Rectal smooth muscle tissue (tissue), 1 donor: ENCODE data around the gene TRPV2.

Experiments
- H3K27ac ChIP-seq: one replicate; pipeline ENCODE4 v1.7.0; 2013; ENCODE audit warnings: low read depth, low read length, inconsistent platforms
- H3K27me3 ChIP-seq: one replicate; pipeline ENCODE4 v1.7.0; 2013; ENCODE audit warnings: low read length; ENCODE audit not compliant: control insufficient read depth, insufficient read depth
- H3K36me3 ChIP-seq: one replicate; pipeline ENCODE4 v1.7.0; 2013; ENCODE audit warnings: low read length; ENCODE audit not compliant: control insufficient read depth, insufficient read depth
- H3K4me1 ChIP-seq: one replicate; pipeline ENCODE4 v1.7.0; 2013; ENCODE audit warnings: low read length; ENCODE audit not compliant: control insufficient read depth, insufficient read depth
- H3K4me3 ChIP-seq: one replicate; pipeline ENCODE4 v1.7.0; 2013; ENCODE audit warnings: low read length
- H3K9ac ChIP-seq: one replicate; pipeline ENCODE4 v1.7.0; 2013; ENCODE audit warnings: low read length

The TRPV2 gene

GRCh38 chr17:16467044-16467443 lies 51.7 kb downstream of the TRPV2 start:
- Histone ChIP-seq H3K4me1 (no peaks in the 10 kb centered on the region), H3K9ac (no peak overlapping the region), H3K4me3 (no peak overlapping the region), H3K27me3 (no peaks in the 10 kb centered on the region), H3K36me3 (no peaks in the 10 kb centered on the region), H3K27ac (no peak overlapping the region)

DNA sequence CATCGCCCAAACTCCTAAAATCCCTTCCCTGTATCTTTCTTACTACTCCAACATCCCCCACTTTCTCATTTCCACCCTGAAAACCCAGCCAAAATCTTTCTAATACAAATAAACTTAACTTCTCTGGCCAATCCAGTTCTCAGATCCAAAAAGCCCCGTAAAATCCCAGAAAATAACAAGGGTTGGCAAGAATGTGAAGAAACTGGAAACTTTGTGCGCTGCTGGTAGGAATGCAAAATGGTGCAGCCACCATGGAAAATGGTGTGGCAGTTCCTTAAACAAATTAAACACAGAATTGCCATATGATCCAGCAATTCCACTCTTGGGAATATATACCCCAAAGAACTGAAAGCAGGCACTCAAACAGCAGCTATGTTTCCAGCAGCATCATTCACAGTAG lies 52.5 kb downstream of the TRPV2 start:
- no peaks in the 10 kb centered on the region for H3K36me3 ChIP-seq
- no peak overlapping the region for H3K27ac ChIP-seq
- no peak overlapping the region for H3K9ac ChIP-seq
- no peaks in the 10 kb centered on the region for H3K27me3 ChIP-seq
- H3K4me3 ChIP-seq = no peak overlapping the region
- no peaks in the 10 kb centered on the region for H3K4me1 ChIP-seq

- Histone ChIP-seq H3K9ac (no peak overlapping the region), H3K4me3 (no peak overlapping the region), H3K27ac (no peak overlapping the region)
Observed at GRCh38 chr17:16468428-16468992, 53.1 kb downstream of the TRPV2 start.

DNA sequence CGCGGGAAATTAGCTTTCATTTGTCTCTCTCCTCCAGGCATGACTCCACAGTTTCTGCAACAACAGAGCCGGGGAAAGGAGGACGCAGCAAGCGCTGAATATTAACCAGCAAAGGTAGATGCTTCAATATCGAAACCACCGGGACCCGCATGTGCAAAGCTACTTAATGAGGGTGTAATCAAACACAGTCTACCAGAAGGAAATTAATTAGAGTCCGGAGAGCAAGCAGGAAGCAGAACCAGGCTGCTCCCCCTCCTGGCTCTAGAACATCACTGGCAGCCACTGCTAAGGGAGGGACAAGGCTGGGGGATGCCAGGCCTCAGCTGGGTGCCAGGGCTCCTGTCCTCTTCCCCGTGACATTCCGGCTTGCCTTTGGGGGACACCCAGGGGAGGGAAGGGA lies 54.9 kb downstream of the TRPV2 start:
- Histone ChIP-seq H3K27ac (no peak overlapping the region), H3K9ac (no peak overlapping the region), H3K4me1 (no peaks in the 10 kb centered on the region), H3K4me3 (no peak overlapping the region), H3K36me3 (no peaks in the 10 kb centered on the region), H3K27me3 (no peaks in the 10 kb centered on the region)

More at GRCh38 chr17:16468428-16468992, 53.1 kb downstream of the TRPV2 start:
- H3K4me1 ChIP-seq = no peaks in the 10 kb centered on the region
- H3K36me3 ChIP-seq = no peaks in the 10 kb centered on the region
- no peaks in the 10 kb centered on the region for H3K27me3 ChIP-seq

DNA sequence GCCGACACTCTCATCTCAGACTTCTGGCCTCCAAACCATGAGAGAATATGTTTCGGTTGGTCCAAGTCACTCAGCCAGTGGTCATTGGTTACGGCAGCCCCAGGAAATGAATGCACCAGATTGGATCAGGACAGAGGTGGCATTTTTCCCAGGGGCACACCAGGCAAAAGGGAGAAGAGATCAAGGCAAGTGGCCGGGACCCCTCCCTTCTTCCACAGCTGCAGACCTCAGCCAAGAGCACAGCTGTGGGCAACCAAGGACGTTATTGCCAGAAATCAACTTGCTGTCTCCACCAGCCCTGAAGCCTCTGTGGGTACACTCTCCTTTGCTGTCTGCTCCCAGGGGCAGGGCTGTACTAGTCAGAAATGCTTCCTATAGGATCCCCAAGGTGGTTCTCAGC lies 55.9 kb downstream of the TRPV2 start:
- Histone ChIP-seq H3K9ac (no peak overlapping the region), H3K4me1 (no peaks in the 10 kb centered on the region), H3K4me3 (no peak overlapping the region), H3K27ac (no peak overlapping the region), H3K36me3 (no peaks in the 10 kb centered on the region), H3K27me3 (no peaks in the 10 kb centered on the region)

- Histone ChIP-seq H3K4me3 (no peak overlapping the region), H3K27me3 (no peaks in the 10 kb centered on the region), H3K9ac (no peak overlapping the region), H3K27ac (no peak overlapping the region), H3K36me3 (no peaks in the 10 kb centered on the region), H3K4me1 (peaks cover 6% of the 10 kb centered on the region)
Observed at GRCh38 chr17:16472539-16472938, 57.2 kb downstream of the TRPV2 start.

- peaks cover 8% of the 10 kb centered on the region for H3K4me1 ChIP-seq
- no peak overlapping the region for H3K9ac ChIP-seq
- H3K27ac ChIP-seq = no peak overlapping the region
- H3K4me3 ChIP-seq = no peak overlapping the region
- H3K27me3 ChIP-seq = no peaks in the 10 kb centered on the region
- no peaks in the 10 kb centered on the region for H3K36me3 ChIP-seq
Observed at GRCh38 chr17:16473044-16474011, 58.0 kb downstream of the TRPV2 start.

DNA sequence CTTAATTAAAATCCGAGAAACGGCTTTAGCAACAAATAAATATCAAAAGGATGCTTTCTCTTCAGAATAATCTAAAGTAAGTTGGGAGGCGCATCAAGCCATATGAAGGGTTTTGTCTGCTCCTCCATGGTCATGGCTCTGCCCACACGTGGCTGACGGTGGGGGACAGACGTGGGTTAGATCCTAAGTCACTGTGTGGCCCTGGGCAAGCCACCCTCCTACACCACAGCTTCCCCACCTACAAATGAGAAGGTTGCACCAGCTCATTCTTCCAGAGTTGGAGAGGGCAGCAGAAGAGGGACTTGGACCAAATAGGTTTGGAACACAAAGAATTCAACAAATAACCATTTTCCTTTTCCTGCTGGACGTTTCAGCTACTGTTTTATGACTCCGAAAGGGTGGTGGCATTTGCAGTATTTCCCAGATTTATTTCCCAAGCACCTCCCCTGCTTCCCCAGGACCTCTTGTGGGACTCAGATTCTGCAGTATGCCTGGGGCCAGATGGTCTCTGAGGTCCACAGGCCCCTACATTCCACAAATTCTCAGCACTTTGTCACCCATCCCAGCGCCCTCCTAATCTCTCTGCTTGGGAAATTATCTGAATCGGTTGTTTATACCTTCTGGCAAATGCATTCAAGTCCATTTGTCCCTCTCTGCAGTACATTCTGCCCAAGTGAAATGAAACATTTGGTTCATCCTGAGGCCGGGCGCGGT lies 58.8 kb downstream of the TRPV2 start:
- no peaks in the 10 kb centered on the region for H3K27me3 ChIP-seq
- H3K27ac ChIP-seq = no peak overlapping the region
- H3K9ac ChIP-seq = no peak overlapping the region
- peaks cover 11% of the 10 kb centered on the region for H3K4me1 ChIP-seq
- no peak overlapping the region for H3K4me3 ChIP-seq
- H3K36me3 ChIP-seq = no peaks in the 10 kb centered on the region

DNA sequence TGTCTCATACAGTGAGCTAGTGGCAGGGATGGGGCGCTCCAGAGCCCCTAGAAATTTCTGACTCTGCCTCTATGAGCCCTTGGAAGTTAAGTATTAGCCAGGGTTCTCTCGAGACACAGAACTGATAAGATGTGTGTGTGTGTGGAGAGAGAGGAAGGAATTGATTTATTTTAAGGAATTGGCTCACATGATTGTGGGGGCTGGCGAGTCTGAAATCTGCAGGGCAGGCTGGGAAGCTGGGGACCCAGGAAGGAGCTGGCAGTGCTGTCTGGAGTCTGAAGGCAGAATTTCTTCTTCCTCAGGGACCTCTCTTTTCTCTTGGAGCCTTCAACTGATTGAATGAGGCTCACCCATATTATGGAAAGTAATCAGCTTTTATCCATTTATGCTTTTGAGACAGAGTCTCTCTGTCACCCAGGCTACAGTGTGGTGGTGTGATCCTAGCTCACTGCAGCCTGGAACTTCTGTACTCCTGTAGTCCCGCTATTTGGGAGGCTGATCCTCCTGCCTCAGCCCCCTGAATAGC lies 59.9 kb downstream of the TRPV2 start:
- no peaks in the 10 kb centered on the region for H3K36me3 ChIP-seq
- peaks cover 11% of the 10 kb centered on the region for H3K4me1 ChIP-seq
- H3K9ac ChIP-seq = no peak overlapping the region
- no peak overlapping the region for H3K4me3 ChIP-seq
- H3K27ac ChIP-seq = no peak overlapping the region
- H3K27me3 ChIP-seq = no peaks in the 10 kb centered on the region

GRCh38 chr17:16477255-16477654 lies 61.9 kb downstream of the TRPV2 start:
- H3K27ac ChIP-seq = peak overlapping the region; percentile 73
- no peaks in the 10 kb centered on the region for H3K27me3 ChIP-seq
- H3K36me3 ChIP-seq = no peaks in the 10 kb centered on the region
- H3K4me1 ChIP-seq = peaks cover 11% of the 10 kb centered on the region
- H3K9ac ChIP-seq = no peak overlapping the region
- no peak overlapping the region for H3K4me3 ChIP-seq

DNA sequence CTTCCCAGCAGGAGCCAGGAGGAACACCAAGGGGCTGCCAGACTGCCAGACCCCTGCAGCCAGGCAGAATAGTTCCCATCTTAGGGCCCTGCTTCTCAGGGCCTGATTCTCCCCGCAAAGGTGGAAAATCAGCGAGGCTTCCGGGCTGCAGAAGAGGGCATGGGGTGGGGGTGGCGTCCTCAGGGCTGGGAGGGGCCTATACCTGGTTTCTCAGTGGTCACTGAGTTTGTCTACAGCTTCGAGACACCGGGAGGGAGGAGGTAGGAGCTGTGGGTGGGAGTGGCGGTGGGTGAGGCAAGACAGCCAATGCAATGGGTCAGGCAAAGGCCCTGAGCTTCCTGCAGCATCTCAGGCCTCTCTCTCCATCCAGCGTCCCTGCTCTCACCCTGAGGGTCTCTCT lies 62.3 kb downstream of the TRPV2 start:
- no peaks in the 10 kb centered on the region for H3K36me3 ChIP-seq
- H3K4me1 ChIP-seq = peaks cover 11% of the 10 kb centered on the region
- no peak overlapping the region for H3K4me3 ChIP-seq
- peak overlapping the region; percentile 73 for H3K27ac ChIP-seq
- no peaks in the 10 kb centered on the region for H3K27me3 ChIP-seq
- H3K9ac ChIP-seq = no peak overlapping the region

DNA sequence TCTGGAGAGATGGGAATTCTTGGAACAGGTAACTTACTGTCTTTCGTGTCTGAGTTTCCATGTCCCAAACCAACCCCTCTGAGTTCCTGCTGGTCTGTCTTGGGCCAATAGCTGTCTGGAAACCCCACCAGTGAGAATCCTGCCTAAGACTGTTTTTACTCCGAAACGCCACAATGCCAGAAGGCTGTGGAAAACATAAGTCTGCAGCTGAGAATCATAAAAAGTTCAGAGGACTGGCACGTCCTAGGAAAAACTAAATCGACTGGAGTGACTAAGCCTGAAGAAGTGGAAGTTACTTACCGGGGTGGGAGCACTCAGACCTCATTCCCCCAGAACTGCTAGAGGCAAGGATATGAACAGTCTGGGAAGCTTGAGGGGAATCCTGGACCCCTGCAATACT lies 63.3 kb downstream of the TRPV2 start:
- H3K36me3 ChIP-seq = no peaks in the 10 kb centered on the region
- H3K4me1 ChIP-seq = peaks cover 11% of the 10 kb centered on the region
- no peak overlapping the region for H3K4me3 ChIP-seq
- H3K27ac ChIP-seq = peak overlapping the region; percentile 21
- H3K27me3 ChIP-seq = no peaks in the 10 kb centered on the region
- no peak overlapping the region for H3K9ac ChIP-seq
